SK-N-SH treated with all-trans-retinoic acid at 6 μM for 48 hours (cell line): ENCODE measurements around the gene MTUS2.

Source experiments
- ESRRG ChIP-seq: fragments of 250-450 bp; sonication (Bioruptor Pico); IDR thresholded peaks from 2 replicates; pipeline ENCODE4 v1.6.1; 2021; ENCODE audit warnings: mild to moderate bottlenecking
- ISL1 ChIP-seq: fragments of 250-450 bp; sonication (Bioruptor Pico); IDR thresholded peaks from 2 replicates; pipeline ENCODE4 v2.1.2; 2022; ENCODE audit warnings: mild to moderate bottlenecking, moderate library complexity
- TCF4 ChIP-seq: fragments of 250-450 bp; sonication (Bioruptor Pico); IDR thresholded peaks from 2 replicates; pipeline ENCODE4 v1.8.0; 2021; ENCODE audit warnings: mild to moderate bottlenecking, moderate library complexity, borderline replicate concordance
- ZFP30 ChIP-seq: fragments of 450-650 bp; formaldehyde crosslinking; IDR thresholded peaks from 2 replicates; pipeline ENCODE4 v1.5.0; 2022; ENCODE audit warnings: mild to moderate bottlenecking, moderate library complexity
- ZNF8 ChIP-seq: fragments of 450-650 bp; formaldehyde crosslinking; IDR thresholded peaks from 2 replicates; pipeline ENCODE4 v1.5.0; 2020; ENCODE audit warnings: mild to moderate bottlenecking, moderate library complexity

DNA sequence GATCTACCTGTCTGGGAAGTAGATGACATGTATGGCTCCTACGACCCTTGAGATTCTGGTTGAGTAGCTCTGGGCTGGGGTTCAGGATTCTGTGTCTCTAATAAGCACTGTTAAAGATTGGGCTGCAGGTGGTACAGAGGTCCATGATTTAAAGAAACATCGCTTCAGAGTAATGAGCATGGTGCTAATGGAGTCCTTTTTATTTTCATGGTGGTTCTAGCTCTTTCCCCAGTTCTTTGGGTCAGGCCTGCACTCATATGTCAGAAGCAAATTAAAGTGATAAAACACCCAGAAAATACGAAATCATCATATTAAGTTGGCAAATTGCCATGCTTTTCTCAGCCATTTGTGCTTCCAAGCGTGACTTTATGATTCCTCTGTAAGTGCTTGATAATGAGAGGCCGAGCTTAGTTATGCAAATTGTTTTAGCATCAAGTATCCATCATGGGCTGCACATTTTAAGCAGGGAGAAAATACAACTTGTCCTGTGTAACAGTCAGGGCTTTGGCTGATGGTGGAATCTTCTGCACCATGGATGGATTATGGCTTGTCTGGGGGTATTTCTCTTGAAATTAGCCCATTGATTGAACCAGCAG, 45.1 kb downstream of the MTUS2 start:
- TF ChIP-seq ESRRG (no peak), ZFP30 (no peak), ZNF8 (CRISPR knock-in tag) (no peak), TCF4 (CRISPR knock-in tag) (no peak), ISL1 (CRISPR knock-in tag) (no peak)
